H1 (cell line): ENCODE measurements around the gene TUBB2B. TPM values are rescaled to one million over a fixed set of nuclear protein-coding genes. Genes with fewer than 3 reads are reported as not detected.
A peak's percentile ranks its signal among the peaks of the same experiment; 100 is the strongest.

Experiments
- CTCF ChIA-PET: fragments of 300-600 bp; sonication (Branson Sonifier 250); formaldehyde crosslinking; loops from one replicate; lab custom pipeline; 2021; ENCODE audit not compliant: partially characterized antibody; lab: Charles Lee
- POLR2A ChIA-PET: fragments of 300-600 bp; sonication (Branson Sonifier 250); formaldehyde crosslinking; loops from one replicate; lab custom pipeline; 2021; ENCODE audit warnings: inconsistent platforms; ENCODE audit not compliant: partially characterized antibody; lab: Charles Lee
- DNase-seq, 2 experiments: peaks; one replicate each; pipeline versions ENCODE4 v3.0.0 to v3.0.0-alpha.2; 2010 to 2022; ENCODE audit warnings: low spot score in 2 of 2, low read depth in 1 of 2, mixed read lengths in 1 of 2
- FAIRE-seq: peaks from 2 replicates; lab custom pipeline; 2011; peaks lifted over from hg19 to GRCh38; lab: Jason Lieb, UNC
- H2AFZ ChIP-seq: 2 replicates; pipeline ENCODE4 v1.8.1; 2012; ENCODE audit warnings: low read length, inconsistent platforms
- H2AK5ac ChIP-seq: 2 replicates; pipeline ENCODE4 v1.6.1; 2013; ENCODE audit warnings: low read depth, low read length
- H2BK120ac ChIP-seq: replicated peaks from 2 replicates; pipeline ENCODE3; 2013; ENCODE audit warnings: low read depth, low read length, inconsistent platforms
- H2BK12ac ChIP-seq: 2 replicates; pipeline ENCODE4 v1.6.1; 2013; ENCODE audit warnings: low read depth, low read length
- H2BK15ac ChIP-seq: 2 replicates; pipeline ENCODE4 v1.6.1; 2013; ENCODE audit warnings: low read length
- H2BK20ac ChIP-seq: 2 replicates; pipeline ENCODE4 v1.6.1; 2013; ENCODE audit warnings: low read length
- H2BK5ac ChIP-seq: 2 replicates; pipeline ENCODE4 v1.6.1; 2013; ENCODE audit warnings: low read depth, low read length
- H3K14ac ChIP-seq: 2 replicates; pipeline ENCODE4 v1.6.1; 2013; ENCODE audit warnings: inconsistent platforms; ENCODE audit not compliant: insufficient read length
- H3K18ac ChIP-seq: 2 replicates; pipeline ENCODE4 v1.6.1; 2013; ENCODE audit warnings: low read length; ENCODE audit errors: extremely low read depth
- H3K23ac ChIP-seq: 2 replicates; pipeline ENCODE4 v1.6.1; 2013; ENCODE audit warnings: inconsistent platforms; ENCODE audit not compliant: insufficient read length
- H3K23me2 ChIP-seq: 2 replicates; pipeline ENCODE4 v1.6.1; 2013; ENCODE audit warnings: low read depth, low read length
- H3K27ac ChIP-seq: 2 replicates; pipeline ENCODE4 v1.6.1; 2011; ENCODE audit warnings: low read depth, low read length, inconsistent platforms
- H3K27me3 ChIP-seq, 4 experiments: replicated peaks in 1 of 4; 1 replicate in 1 of 4; 2 replicates in 3 of 4; pipeline versions ENCODE4 v1.6.1 to v1.8.1; 2011 to 2013; ENCODE audit warnings: low read length in 3 of 4, mild to moderate bottlenecking in 3 of 4, inconsistent platforms in 2 of 4, mixed read lengths in 2 of 4, moderate library complexity in 1 of 4; ENCODE audit not compliant: control insufficient read depth in 3 of 4, insufficient read depth in 3 of 4; ENCODE audit errors: extremely low read depth in 1 of 4
- H3K36me3 ChIP-seq, 4 experiments: 2 replicates each; pipeline versions ENCODE4 v1.6.1 to v1.8.1; 2011 to 2013; ENCODE audit warnings: mild to moderate bottlenecking in 4 of 4, low read length in 3 of 4, moderate library complexity in 2 of 4, control low read depth in 1 of 4, inconsistent platforms in 1 of 4; ENCODE audit not compliant: insufficient read depth in 4 of 4, control insufficient read depth in 2 of 4
- H3K4ac ChIP-seq: replicated peaks from 2 replicates; pipeline ENCODE3; 2013; ENCODE audit warnings: low read length, low read depth, mixed read lengths, inconsistent platforms; ENCODE audit not compliant: insufficient read length
- H3K4me1 ChIP-seq, 4 experiments: replicated peaks in 1 of 4; 1 replicate in 1 of 4; 2 replicates in 3 of 4; pipeline versions ENCODE4 v1.6.1 to v1.8.1; 2011 to 2013; ENCODE audit warnings: low read length in 3 of 4, inconsistent platforms in 2 of 4, mixed read lengths in 1 of 4; ENCODE audit not compliant: insufficient read depth in 4 of 4, control insufficient read depth in 3 of 4
- H3K4me2 ChIP-seq, 2 experiments: 2 replicates each; pipeline versions ENCODE4 v1.6.1 to v1.8.1; 2011 to 2013; ENCODE audit warnings: low read depth in 2 of 2, low read length in 2 of 2, control low read depth in 1 of 2, inconsistent platforms in 1 of 2, mild to moderate bottlenecking in 1 of 2; ENCODE audit not compliant: insufficient read depth in 1 of 2
- H3K4me3 ChIP-seq, 4 experiments: fragments of 200-600, 300-600 bp in 1 of 4; sonication (generic), shearing (Covaris generic), sonication (Bioruptor Twin) in 1 of 4; 2 replicates each; pipeline versions ENCODE4 v1.5.1 to v1.8.1; 2011 to 2016; ENCODE audit warnings: low read length in 4 of 4, low read depth in 3 of 4, control low read depth in 2 of 4, inconsistent platforms in 2 of 4, mild to moderate bottlenecking in 2 of 4, mixed read lengths in 1 of 4, moderate library complexity in 1 of 4; ENCODE audit not compliant: insufficient read depth in 2 of 4; ENCODE audit errors: extremely low read depth in 1 of 4
- H3K56ac ChIP-seq: replicated peaks from 2 replicates; pipeline ENCODE3; 2013; ENCODE audit warnings: low read depth, mild to moderate bottlenecking, mixed read lengths, low read length, inconsistent platforms; ENCODE audit not compliant: insufficient read length
- H3K79me1 ChIP-seq: 2 replicates; pipeline ENCODE4 v1.6.1; 2013; ENCODE audit warnings: low read depth, low read length, control low read depth
- H3K79me2 ChIP-seq, 2 experiments: 2 replicates each; pipeline versions ENCODE4 v1.6.1 to v1.8.1; 2012 to 2013; ENCODE audit warnings: low read length in 2 of 2, mild to moderate bottlenecking in 2 of 2, inconsistent platforms in 1 of 2; ENCODE audit not compliant: insufficient read depth in 2 of 2, control insufficient read depth in 1 of 2
- H3K9ac ChIP-seq, 4 experiments: replicated peaks in 1 of 4; 1 replicate in 1 of 4; 2 replicates in 3 of 4; pipeline versions ENCODE4 v1.6.1 to v1.8.1; 2011 to 2013; ENCODE audit warnings: low read depth in 3 of 4, low read length in 3 of 4, control low read depth in 2 of 4, mild to moderate bottlenecking in 2 of 4, moderate library complexity in 2 of 4, inconsistent platforms in 1 of 4; ENCODE audit errors: extremely low read depth in 1 of 4
- H3K9me3 ChIP-seq, 2 experiments: 2 replicates each; pipeline versions ENCODE4 v1.6.1 to v1.8.1; 2012 to 2013; ENCODE audit warnings: mild to moderate bottlenecking in 2 of 2, moderate library complexity in 2 of 2, control low read depth in 1 of 2, inconsistent platforms in 1 of 2, low read depth in 1 of 2, low read length in 1 of 2, mixed read lengths in 1 of 2; ENCODE audit not compliant: insufficient read depth in 2 of 2
- H4K20me1 ChIP-seq, 2 experiments: replicated peaks in 1 of 2; 2 replicates each; pipeline versions ENCODE3 to v1.8.1; 2011 to 2013; ENCODE audit warnings: inconsistent platforms in 2 of 2, low read length in 2 of 2, mild to moderate bottlenecking in 1 of 2; ENCODE audit not compliant: insufficient read depth in 2 of 2, control insufficient read depth in 1 of 2
- H4K5ac ChIP-seq: 2 replicates; pipeline ENCODE4 v1.6.1; 2013; ENCODE audit warnings: low read length, low read depth, mixed read lengths, inconsistent platforms; ENCODE audit not compliant: insufficient read length
- H4K8ac ChIP-seq: 2 replicates; pipeline ENCODE4 v1.8.0; 2013; ENCODE audit warnings: mild to moderate bottlenecking, moderate library complexity, low read length, inconsistent platforms; ENCODE audit not compliant: insufficient read depth; ENCODE audit errors: extremely low read depth
- H4K91ac ChIP-seq: replicated peaks from 2 replicates; pipeline ENCODE3; 2013; ENCODE audit warnings: low read length, mixed read lengths, inconsistent platforms; ENCODE audit not compliant: insufficient read length
- FOSL1 ChIP-seq: IDR thresholded peaks from 2 replicates; pipeline ENCODE4 v1.6.1; 2011; ENCODE audit warnings: mild to moderate bottlenecking, low read depth, low read length, moderate library complexity; ENCODE audit not compliant: insufficient read depth
- GTF2F1 ChIP-seq: IDR thresholded peaks from 2 replicates; pipeline ENCODE4 v1.6.1; 2012; ENCODE audit warnings: low read depth, low read length, improper control_type of control experiment, borderline replicate concordance
- JUND ChIP-seq: IDR thresholded peaks from 2 replicates; pipeline ENCODE4 v1.6.1; 2011; ENCODE audit warnings: mild to moderate bottlenecking, improper control_type of control experiment, low read length
- RBBP5 ChIP-seq: IDR thresholded peaks from 2 replicates; pipeline ENCODE4 v1.7.1; 2012; ENCODE audit warnings: low read depth, mild to moderate bottlenecking, inconsistent platforms, low read length, moderate library complexity, borderline replicate concordance
- SAP30 ChIP-seq: fragments of 300-600 bp; sonication (generic); IDR thresholded peaks from 2 replicates; pipeline ENCODE4 v1.7.1; 2012; ENCODE audit warnings: low read length, moderate library complexity, mild to moderate bottlenecking, inconsistent platforms; ENCODE audit not compliant: insufficient read depth, insufficient replicate concordance
- TAF7 ChIP-seq: optimal IDR thresholded peaks from 2 replicates; pipeline ENCODE3; 2011; ENCODE audit warnings: low read depth, mild to moderate bottlenecking, inconsistent platforms, low read length, moderate library complexity, borderline replicate concordance
- TBP ChIP-seq: IDR thresholded peaks from 2 replicates; pipeline ENCODE4 v1.6.1; 2011; ENCODE audit warnings: low read depth, low read length, improper control_type of control experiment
- TCF12 ChIP-seq: IDR thresholded peaks from 2 replicates; pipeline ENCODE4 v1.6.1; 2011; ENCODE audit warnings: low read depth, mild to moderate bottlenecking, low read length
- WGBS, 2 experiments: shearing (Covaris generic) in 1 of 2; methylation state at CpG; one replicate each; pipeline versions ENCODE4 v1.1.6 to v1.1.7; 2013 to 2015; ENCODE audit warnings: low lambda C conversion rate in 2 of 2, mixed read lengths in 2 of 2, inconsistent platforms in 1 of 2, low coverage in 1 of 2, missing lambda C conversion rate in 1 of 2; ENCODE audit not compliant: insufficient replicate concordance in 2 of 2, insufficient coverage in 1 of 2, insufficient read length in 1 of 2; ENCODE audit errors: extremely low coverage in 1 of 2, missing lambda C conversion rate in 1 of 2; 5-methylcytosine and 5-hydroxymethylcytosine counted together
- polyA plus RNA-seq, 7 experiments: library from polyadenylated mRNA; depleted of rRNA in 3 of 7; stranded (reverse) in 5 of 7; unstranded in 2 of 7; fragments of >200 nt in 5 of 7; fragments of 200-250 nt in 2 of 7; gene quantifications; 1 replicate in 5 of 7; 2 replicates in 1 of 7; 4 replicates in 1 of 7; pipeline versions ENCODE4 v1.2.1 to v1.2.3, GENCODE V29; 2011 to 2013; ENCODE audit warnings: missing spikeins in 2 of 7, mixed read lengths in 2 of 7
- total RNA-seq: library from RNA; stranded (reverse); fragmentation: NEBNext Ultra II Directional; extraction: Animal tissue kit (Norgen Biotek cat#: 25700); gene quantifications from 2 replicates; pipeline ENCODE4 v1.2.1, GENCODE V29; 2021
- TF ChIP-seq, protein P1 (sequence below): IDR thresholded peaks from 2 replicates; pipeline ENCODE4 v1.6.1; 2011; ENCODE audit warnings: low read length, improper control_type of control experiment

The TUBB2B gene
- total and polyA plus RNA-seq, 2 of the 8 experiments (the other 6 are each of a cell fraction or from before 2014, with no cell fraction given): 612 to 722 TPM

DNA sequence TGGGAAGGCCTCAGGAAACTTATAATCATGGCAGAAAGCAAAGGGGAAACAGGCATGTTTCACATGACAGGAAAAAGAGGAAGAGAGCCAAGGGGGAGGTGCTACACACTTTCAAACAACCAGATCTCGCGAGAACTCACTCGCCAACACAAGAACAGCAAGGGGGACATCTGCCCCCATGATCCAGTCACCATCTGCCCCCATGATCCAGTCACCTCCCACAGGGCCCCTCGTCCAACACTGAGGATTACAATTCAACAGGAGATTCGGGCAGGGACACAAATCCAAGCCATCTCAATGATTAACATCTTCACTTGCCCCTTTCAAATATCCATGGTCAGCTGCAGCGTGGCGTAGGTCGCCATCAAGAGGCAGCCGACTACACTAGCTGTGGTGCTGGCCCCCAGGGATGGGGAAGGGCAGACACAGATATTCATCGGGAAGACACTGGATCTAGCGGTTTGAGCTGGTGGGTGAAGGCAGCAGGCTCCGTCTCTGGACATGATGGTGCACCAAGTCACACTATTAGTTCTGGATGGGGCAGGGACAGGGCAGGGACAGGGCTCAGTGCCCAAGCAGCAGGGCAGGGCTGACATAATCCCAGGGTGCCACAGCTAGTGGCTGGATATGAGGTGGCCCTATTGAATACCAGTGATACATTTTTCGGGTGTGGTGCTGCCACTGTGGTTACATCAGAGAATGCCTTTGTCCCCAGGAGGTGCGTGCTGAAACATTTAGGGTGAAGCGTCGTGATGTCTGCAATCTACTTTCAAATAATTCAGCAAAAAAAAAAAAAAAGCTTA, 31.6 kb downstream of the TUBB2B start:
- 65% methylated on average over 16 of the region's 16 CpGs; no CpG with 5 or more reads in 1 of the 2 experiments for WGBS, 2 experiments
- FAIRE-seq: no peak
- CTCF ChIA-PET: interaction anchor here (0.6 to 4.5 kb wide), 17 partner anchors 9 to 243 kb away, joined by 3 to 25 read pairs (median 3); partner anchors contain the start of gene TUBB2A
- Histone ChIP-seq H3K4me3 (peak overlapping the region in 1 of 4 experiments; percentile 28; a peak in 1 of 8 replicates), H3K4ac (peak overlapping the region; percentile 76), H2AK5ac (0 out of 2 replicates have a peak overlapping the region, but pooled peaks have one; percentile 24), H3K18ac (peak overlapping the region; percentile 75), H4K8ac (peak overlapping the region; percentile 58; the same call in 1 of the 2 replicates), H3K36me3 (no peaks in the 10 kb centered on the region), H4K91ac (peak overlapping the region; percentile 81), H3K9me3 (0 out of 4 replicates have a peak, but pooled peaks cover 0 to 2% of the 10 kb centered on the region in 2 experiments), H2BK5ac (peak overlapping the region; percentile 85), H3K4me2 (peak overlapping the region; percentile 43 to 67), H3K27ac (peak overlapping the region; percentile 31; the same call in 1 of the 2 replicates), H3K23ac (no peak overlapping the region), H3K23me2 (no peaks in the 10 kb centered on the region), H3K9ac (peak overlapping the region in 1 of 4 experiments; percentile 34; a peak in 2 of 7 replicates), H2BK12ac (peak overlapping the region; percentile 52), H3K79me2 (no peaks in the 10 kb centered on the region), H3K56ac (no peak overlapping the region), H3K14ac (no peak overlapping the region), H2BK15ac (peak overlapping the region; percentile 13), H2AFZ (peak overlapping the region; percentile 72; the same call in 1 of the 2 replicates), H2BK20ac (peak overlapping the region; percentile 74), H3K79me1 (no peaks in the 10 kb centered on the region; the same call in 1 of the 2 replicates), H4K20me1 (no peaks in the 10 kb centered on the region), H4K5ac (peak overlapping the region; percentile 42), H3K27me3 (no peaks in the 10 kb centered on the region), H3K4me1 (peaks cover 15 to 24% (median 20%) of the 10 kb centered on the region in 4 experiments), H2BK120ac (no peak overlapping the region)
- peak in 1 of 2 experiments; percentile 66 for DNase-seq
- POLR2A ChIA-PET: interaction anchor here (0.6 to 4.0 kb wide), 13 partner anchors 10 to 211 kb away, joined by 3 to 32 read pairs (median 4); partner anchors contain the start of genes TUBB2A and TUBB2B
- no peak for TF ChIP-seq TAF7
- no peak for TF ChIP-seq FOSL1
- no peak for TF ChIP-seq GTF2F1
- 0 out of 2 replicates have a peak, but pooled peaks have one; percentile 13 for TF ChIP-seq TBP
- TF ChIP-seq JUND: no peak
- TF ChIP-seq SAP30: no peak
- 0 out of 2 replicates have a peak, but pooled peaks have one; percentile 10 for TF ChIP-seq RBBP5
- TF ChIP-seq, protein P1, sequence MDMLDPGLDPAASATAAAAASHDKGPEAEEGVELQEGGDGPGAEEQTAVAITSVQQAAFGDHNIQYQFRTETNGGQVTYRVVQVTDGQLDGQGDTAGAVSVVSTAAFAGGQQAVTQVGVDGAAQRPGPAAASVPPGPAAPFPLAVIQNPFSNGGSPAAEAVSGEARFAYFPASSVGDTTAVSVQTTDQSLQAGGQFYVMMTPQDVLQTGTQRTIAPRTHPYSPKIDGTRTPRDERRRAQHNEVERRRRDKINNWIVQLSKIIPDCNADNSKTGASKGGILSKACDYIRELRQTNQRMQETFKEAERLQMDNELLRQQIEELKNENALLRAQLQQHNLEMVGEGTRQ: no peak
- TF ChIP-seq TCF12: no peak
